ENCODE results near the gene BICD1. TPM values are rescaled to one million over a fixed set of nuclear protein-coding genes. Genes with fewer than 3 reads are reported as not detected.

The BICD1 gene
- total and polyA plus RNA-seq, 2 donors from 2014 or later, result 3.8 to 36.7 TPM

DNA sequence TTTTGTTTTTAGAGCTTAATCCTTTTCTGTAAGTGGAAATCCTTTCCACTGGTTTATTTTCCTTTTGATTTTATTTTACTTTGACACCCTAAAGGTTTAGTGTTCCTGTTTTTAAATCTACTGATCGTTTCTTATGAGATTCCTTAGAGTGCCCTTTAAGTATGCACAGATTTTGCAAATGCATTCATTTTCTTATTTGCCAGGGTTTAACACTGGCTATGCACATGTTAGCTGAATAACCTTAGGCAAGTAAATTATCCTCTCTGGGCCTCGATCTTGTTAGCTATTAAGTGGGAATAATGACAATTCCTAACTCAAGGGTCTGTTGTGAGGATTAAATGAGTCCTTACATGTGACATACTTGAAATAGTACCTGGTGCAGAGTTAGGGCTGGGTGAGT, 136.0 kb downstream of the BICD1 start:
- peaks cover 0 to under 1% (median 0%) of the 10 kb centered on the region in 3 donors for H3K9me3 ChIP-seq (ENCODE audit: control insufficient read depth in 2 of 3, insufficient read depth in 1 of 3, low read length in 3 of 3)
- no peak overlapping the region for H3K9ac ChIP-seq (ENCODE audit: low read length in 3 of 3)
- H3K36me3 ChIP-seq (ENCODE audit: control insufficient read depth in 2 of 3, insufficient read depth in 3 of 3, low read length in 3 of 3), result no peaks in the 10 kb centered on the region
- TF ChIP-seq, protein P1, sequence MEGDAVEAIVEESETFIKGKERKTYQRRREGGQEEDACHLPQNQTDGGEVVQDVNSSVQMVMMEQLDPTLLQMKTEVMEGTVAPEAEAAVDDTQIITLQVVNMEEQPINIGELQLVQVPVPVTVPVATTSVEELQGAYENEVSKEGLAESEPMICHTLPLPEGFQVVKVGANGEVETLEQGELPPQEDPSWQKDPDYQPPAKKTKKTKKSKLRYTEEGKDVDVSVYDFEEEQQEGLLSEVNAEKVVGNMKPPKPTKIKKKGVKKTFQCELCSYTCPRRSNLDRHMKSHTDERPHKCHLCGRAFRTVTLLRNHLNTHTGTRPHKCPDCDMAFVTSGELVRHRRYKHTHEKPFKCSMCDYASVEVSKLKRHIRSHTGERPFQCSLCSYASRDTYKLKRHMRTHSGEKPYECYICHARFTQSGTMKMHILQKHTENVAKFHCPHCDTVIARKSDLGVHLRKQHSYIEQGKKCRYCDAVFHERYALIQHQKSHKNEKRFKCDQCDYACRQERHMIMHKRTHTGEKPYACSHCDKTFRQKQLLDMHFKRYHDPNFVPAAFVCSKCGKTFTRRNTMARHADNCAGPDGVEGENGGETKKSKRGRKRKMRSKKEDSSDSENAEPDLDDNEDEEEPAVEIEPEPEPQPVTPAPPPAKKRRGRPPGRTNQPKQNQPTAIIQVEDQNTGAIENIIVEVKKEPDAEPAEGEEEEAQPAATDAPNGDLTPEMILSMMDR (IDR thresholded peaks at IDR 0.05; ENCODE audit: borderline replicate concordance, extremely low read depth, insufficient read depth), result no peak
- FAIRE-seq (no peak), DNase-seq (no peak)
- H3K27ac ChIP-seq (ENCODE audit: low read depth in 2 of 2, low read length in 2 of 2), result no peak overlapping the region
- H3K4me1 ChIP-seq (ENCODE audit: control insufficient read depth in 2 of 3, insufficient read depth in 2 of 3, low read depth in 1 of 3, low read length in 3 of 3), result no peaks in the 10 kb centered on the region
- no peak overlapping the region for H3K4me3 ChIP-seq (ENCODE audit: low read length in 3 of 3)
- intact Hi-C loops (cut with DNase I), result no loop called here
- H3K27me3 ChIP-seq (ENCODE audit: control insufficient read depth, insufficient read depth, low read length), result no peaks in the 10 kb centered on the region

DNA sequence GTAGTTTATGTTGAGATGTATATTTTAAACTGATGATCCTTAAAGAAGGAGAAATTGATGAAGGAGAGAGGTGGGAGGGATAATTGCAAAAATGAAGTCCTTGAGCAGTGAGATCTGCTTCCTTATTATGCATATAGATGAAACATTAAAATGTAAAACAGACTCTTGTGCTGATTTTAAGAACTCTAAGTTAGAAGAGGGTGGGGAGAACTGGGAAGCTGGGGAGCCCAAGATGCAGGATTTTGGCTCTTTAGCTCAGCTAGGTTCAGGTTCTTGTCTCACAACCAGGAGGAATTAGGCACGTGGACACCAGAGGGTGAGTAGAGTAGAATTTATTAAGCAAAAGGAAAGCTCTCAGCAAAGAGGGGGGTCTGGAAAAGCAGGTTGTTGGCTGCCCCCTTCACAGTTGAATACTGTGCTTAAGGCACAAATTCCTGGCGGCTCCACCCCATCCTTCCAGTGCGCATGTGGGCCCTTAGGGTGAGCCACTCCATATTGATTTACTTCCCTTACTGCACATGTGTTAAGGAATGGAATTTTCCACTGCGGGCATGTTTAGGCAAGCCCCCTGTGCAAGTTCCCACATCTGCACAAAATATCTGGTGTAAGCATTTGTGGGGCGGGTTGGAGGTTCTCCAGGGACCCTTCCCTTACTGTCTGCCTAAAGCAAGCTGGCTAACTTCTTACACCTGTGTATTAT, 141.9 kb downstream of the BICD1 start:
- Histone ChIP-seq H3K36me3 (ENCODE audit: control insufficient read depth in 2 of 3, insufficient read depth in 3 of 3, low read length in 3 of 3) (no peaks in the 10 kb centered on the region), H3K4me1 (ENCODE audit: control insufficient read depth in 2 of 3, insufficient read depth in 2 of 3, low read depth in 1 of 3, low read length in 3 of 3) (no peaks in the 10 kb centered on the region), H3K4me3 (ENCODE audit: low read length in 3 of 3) (no peak overlapping the region), H3K9ac (ENCODE audit: low read length in 3 of 3) (no peak overlapping the region), H3K9me3 (ENCODE audit: control insufficient read depth in 2 of 3, insufficient read depth in 1 of 3, low read length in 3 of 3) (no peaks in the 10 kb centered on the region), H3K27ac (ENCODE audit: low read depth in 2 of 2, low read length in 2 of 2) (no peak overlapping the region), H3K27me3 (ENCODE audit: control insufficient read depth, insufficient read depth, low read length) (no peaks in the 10 kb centered on the region)
- FAIRE-seq (no peak), DNase-seq (no peak)
- intact Hi-C loops (cut with DNase I), result no loop called here
- TF ChIP-seq, protein P1 (IDR thresholded peaks at IDR 0.05; ENCODE audit: borderline replicate concordance, extremely low read depth, insufficient read depth), result no peak

DNA sequence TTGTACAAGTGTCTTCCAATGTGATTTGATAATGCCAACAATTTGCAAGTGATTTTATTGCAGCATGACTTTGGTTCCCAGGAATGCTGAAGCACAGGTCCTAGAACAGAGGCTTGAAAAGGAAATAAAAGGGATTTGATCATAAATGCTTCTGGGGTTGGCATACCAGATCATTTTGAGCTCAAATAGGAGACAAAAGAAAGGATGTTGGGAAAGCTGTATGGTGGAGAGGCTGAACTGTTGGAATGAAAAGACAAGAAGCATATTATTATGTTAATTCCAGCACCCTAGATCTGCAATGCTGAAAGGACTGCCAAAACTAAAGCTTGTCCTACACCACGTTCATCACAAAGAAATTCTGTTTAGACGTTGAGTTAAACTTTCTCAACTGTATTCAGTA, 143.1 kb downstream of the BICD1 start:
- no peaks in the 10 kb centered on the region for H3K4me1 ChIP-seq (ENCODE audit: control insufficient read depth in 2 of 3, insufficient read depth in 2 of 3, low read depth in 1 of 3, low read length in 3 of 3)
- FAIRE-seq (no peak), DNase-seq (no peak)
- intact Hi-C loops (cut with DNase I), result no loop called here
- TF ChIP-seq, protein P1 (IDR thresholded peaks at IDR 0.05; ENCODE audit: borderline replicate concordance, extremely low read depth, insufficient read depth), result no peak
- no peaks in the 10 kb centered on the region for H3K9me3 ChIP-seq (ENCODE audit: control insufficient read depth in 2 of 3, insufficient read depth in 1 of 3, low read length in 3 of 3)
- no peak overlapping the region for H3K27ac ChIP-seq (ENCODE audit: low read depth in 2 of 2, low read length in 2 of 2)
- H3K4me3 ChIP-seq (ENCODE audit: low read length in 3 of 3), result no peak overlapping the region
- H3K36me3 ChIP-seq (ENCODE audit: control insufficient read depth in 2 of 3, insufficient read depth in 3 of 3, low read length in 3 of 3), result no peaks in the 10 kb centered on the region
- H3K27me3 ChIP-seq (ENCODE audit: control insufficient read depth, insufficient read depth, low read length), result no peaks in the 10 kb centered on the region
- H3K9ac ChIP-seq (ENCODE audit: low read length in 3 of 3), result no peak overlapping the region
